CD14-positive monocyte (primary cell): ENCODE results near the gene GPR156. TPM values are rescaled to one million over a fixed set of nuclear protein-coding genes. Genes with fewer than 3 reads are reported as not detected.

Experiments
- DNase-seq, 3 donors: peaks; one replicate each; pipeline ENCODE4 v3.0.0-alpha.2; 2011 to 2022
- H2AFZ ChIP-seq: 2 replicates; pipeline ENCODE4 v1.6.0; 2012; ENCODE audit warnings: mild to moderate bottlenecking, low read depth, low read length, inconsistent platforms; ENCODE audit not compliant: insufficient read depth, poor library complexity, severe bottlenecking
- H3K27ac ChIP-seq, 2 donors: 1 replicate in 1 of 2; 2 replicates in 1 of 2; pipeline ENCODE4 v1.5.1; 2012 to 2013; ENCODE audit warnings: low read length in 2 of 2, control low read depth in 1 of 2, inconsistent platforms in 1 of 2, low read depth in 1 of 2, mild to moderate bottlenecking in 1 of 2
- H3K27me3 ChIP-seq, 2 donors: one replicate each; pipeline versions ENCODE4 v1.6.0 to v1.6.1; 2011 to 2013; ENCODE audit warnings: low read length in 2 of 2; ENCODE audit not compliant: control insufficient read depth in 2 of 2, insufficient read depth in 2 of 2
- H3K36me3 ChIP-seq, 2 donors: replicated peaks in 1 of 2; 1 replicate in 1 of 2; 2 replicates in 1 of 2; pipeline versions ENCODE4 v1.5.1 to v1.6.1; 2012 to 2013; ENCODE audit warnings: low read length in 2 of 2, control low read depth in 1 of 2, inconsistent platforms in 1 of 2, mild to moderate bottlenecking in 1 of 2; ENCODE audit not compliant: insufficient read depth in 2 of 2, control insufficient read depth in 1 of 2
- H3K4me1 ChIP-seq, 2 donors: 1 replicate in 1 of 2; 2 replicates in 1 of 2; pipeline versions ENCODE4 v1.5.1 to v1.6.1; 2012 to 2013; ENCODE audit warnings: low read length in 2 of 2, control low read depth in 1 of 2, inconsistent platforms in 1 of 2, mild to moderate bottlenecking in 1 of 2, moderate library complexity in 1 of 2; ENCODE audit not compliant: insufficient read depth in 2 of 2, control insufficient read depth in 1 of 2
- H3K4me2 ChIP-seq: replicated peaks from 2 replicates; pipeline ENCODE3; 2012; ENCODE audit warnings: low read length, moderate library complexity, mild to moderate bottlenecking; ENCODE audit not compliant: poor library complexity, severe bottlenecking; ENCODE audit errors: extremely low read depth
- H3K4me3 ChIP-seq, 3 experiments: fragments of 200-600 bp in 1 of 3; sonication (generic) in 1 of 3; replicated peaks in 1 of 3; 1 replicate in 2 of 3; 2 replicates in 1 of 3; pipeline ENCODE4 v1.5.1; 2011 to 2013; ENCODE audit warnings: low read length in 3 of 3, mild to moderate bottlenecking in 3 of 3, control low read depth in 2 of 3, low read depth in 2 of 3, inconsistent platforms in 1 of 3, moderate library complexity in 1 of 3
- H3K79me2 ChIP-seq: 2 replicates; pipeline ENCODE4 v1.6.0; 2012; ENCODE audit warnings: mild to moderate bottlenecking, control low read depth, inconsistent platforms, low read length, moderate library complexity; ENCODE audit not compliant: insufficient read depth
- H3K9ac ChIP-seq: 2 replicates; pipeline ENCODE4 v1.6.0; 2017; ENCODE audit warnings: low read length, mild to moderate bottlenecking; ENCODE audit not compliant: insufficient read depth, poor library complexity, severe bottlenecking
- H3K9me3 ChIP-seq, 2 donors: replicated peaks in 1 of 2; 1 replicate in 1 of 2; 2 replicates in 1 of 2; pipeline versions ENCODE4 v1.5.1 to v1.6.1; 2012 to 2013; ENCODE audit warnings: low read length in 2 of 2, control low read depth in 1 of 2; ENCODE audit not compliant: control insufficient read depth in 1 of 2, insufficient read depth in 1 of 2
- H4K20me1 ChIP-seq: 2 replicates; pipeline ENCODE4 v1.6.0; 2012; ENCODE audit warnings: mild to moderate bottlenecking, low read length, control low read depth, moderate library complexity; ENCODE audit not compliant: insufficient read depth
- H3K27ac Mint-ChIP-seq, 7 donors: one replicate each; pipeline ENCODE4 v1.8.0; 2020; ENCODE audit warnings: mild to moderate bottlenecking in 7 of 7, mixed read lengths in 7 of 7, moderate library complexity in 6 of 7, inconsistent platforms in 2 of 7
- H3K27me3 Mint-ChIP-seq, 3 donors: one replicate each; pipeline ENCODE4 v1.8.0; 2021 to 2022; ENCODE audit warnings: low read depth in 3 of 3, mild to moderate bottlenecking in 3 of 3, mixed read lengths in 3 of 3, moderate library complexity in 3 of 3, inconsistent platforms in 1 of 3
- H3K36me3 Mint-ChIP-seq, 2 donors: one replicate each; pipeline ENCODE4 v1.8.0; 2020; ENCODE audit warnings: mixed read lengths in 2 of 2, inconsistent platforms in 1 of 2, mild to moderate bottlenecking in 1 of 2
- H3K4me1 Mint-ChIP-seq: one replicate; pipeline ENCODE4 v1.8.0; 2020; ENCODE audit warnings: mild to moderate bottlenecking, mixed read lengths
- H3K4me3 Mint-ChIP-seq, 2 donors: one replicate each; pipeline ENCODE4 v1.8.0; 2020; ENCODE audit warnings: mild to moderate bottlenecking in 2 of 2, mixed read lengths in 2 of 2, moderate library complexity in 1 of 2
- H3K9me3 Mint-ChIP-seq, 7 donors: one replicate each; pipeline ENCODE4 v1.8.0; 2020 to 2022; ENCODE audit warnings: mixed read lengths in 7 of 7, mild to moderate bottlenecking in 6 of 7, moderate library complexity in 6 of 7, inconsistent platforms in 2 of 7
- CTCF ChIP-seq: fragments of 200-600 bp; IDR thresholded peaks from one replicate; pipeline ENCODE4 v1.8.0; 2022; ENCODE audit warnings: antibody characterized with exemption, mild to moderate bottlenecking
- WGBS: methylation state at CpG from one replicate; pipeline ENCODE4 v1.1.5; 2013; ENCODE audit warnings: missing lambda C conversion rate; ENCODE audit not compliant: insufficient coverage; 5-methylcytosine and 5-hydroxymethylcytosine counted together
- intact Hi-C, 2 donors: fragments of 100-400 bp; cut with micrococcal nuclease; formaldehyde crosslinking; loops; one replicate each; pipeline versions ENCODE4 v1.15.0 to v1.15.1; 2023
- polyA plus RNA-seq, 3 donors: library from polyadenylated mRNA; depleted of rRNA in 1 of 3; unstranded in 2 of 3; stranded (reverse) in 1 of 3; fragments of 300-500 nt in 2 of 3; fragments of >200 nt in 1 of 3; fragmentation: Illumina TruSeq in 2 of 3; gene quantifications; 1 replicate in 2 of 3; 2 replicates in 1 of 3; pipeline ENCODE4 v1.2.3, GENCODE V29; 2012 to 2021

Gene GPR156
- polyA plus RNA-seq, 3 donors = not detected

GRCh38 chr3:120145542-120146285 lies 139.3 kb downstream of the GPR156 start:
- WGBS = no CpG with 5 or more reads among the region's 3 CpGs
- Mint-ChIP-seq H3K4me3 (no peak overlapping the region), H3K4me1 (peaks cover 21% of the 10 kb centered on the region), H3K9me3 (peaks cover 0 to 6% (median 2%) of the 10 kb centered on the region in 7 donors), H3K36me3 (no peaks in the 10 kb centered on the region), H3K27me3 (peaks cover 0 to 4% (median 1%) of the 10 kb centered on the region in 3 donors), H3K27ac (peak overlapping the region in 3 of 7 donors; percentile 11 to 79 (median 42))
- H3K36me3 ChIP-seq = no peaks in the 10 kb centered on the region
- H2AFZ ChIP-seq = no peak overlapping the region
- no peaks in the 10 kb centered on the region for H3K79me2 ChIP-seq
- no peak overlapping the region for H3K9ac ChIP-seq
- H4K20me1 ChIP-seq = no peaks in the 10 kb centered on the region
- H3K27me3 ChIP-seq = no peaks in the 10 kb centered on the region
- TF ChIP-seq CTCF = no peak
- H3K27ac ChIP-seq = peak overlapping the region in 1 of 2 donors; percentile 31
- H3K4me3 ChIP-seq = no peak overlapping the region
- intact Hi-C loops = no loop called here
- peak; percentile 14 to 80 (median 40) for DNase-seq
- no peaks in the 10 kb centered on the region for H3K9me3 ChIP-seq
- peaks cover 0 to 13% of the 10 kb centered on the region in 2 donors for H3K4me1 ChIP-seq
- H3K4me2 ChIP-seq = no peak overlapping the region

- Histone ChIP-seq H3K27ac (no peak overlapping the region), H2AFZ (no peak overlapping the region), H3K4me2 (no peak overlapping the region), H3K4me1 (peaks cover 0 to 13% of the 10 kb centered on the region in 2 donors), H3K79me2 (no peaks in the 10 kb centered on the region), H3K36me3 (no peaks in the 10 kb centered on the region), H3K4me3 (no peak overlapping the region), H4K20me1 (no peaks in the 10 kb centered on the region), H3K27me3 (no peaks in the 10 kb centered on the region), H3K9ac (no peak overlapping the region), H3K9me3 (no peaks in the 10 kb centered on the region)
- Mint-ChIP-seq H3K27ac (no peak overlapping the region), H3K4me1 (peaks cover 21% of the 10 kb centered on the region), H3K36me3 (no peaks in the 10 kb centered on the region), H3K27me3 (peaks cover 0 to 4% (median 1%) of the 10 kb centered on the region in 3 donors), H3K4me3 (no peak overlapping the region), H3K9me3 (peaks cover 0 to 6% (median 2%) of the 10 kb centered on the region in 7 donors)
- intact Hi-C loops = no loop called here
- no peak for TF ChIP-seq CTCF
- DNase-seq = no peak
- WGBS = 97% methylated on average over 4 of the region's 4 CpGs
These were observed 140.8 kb downstream of the GPR156 start for GRCh38 chr3:120144267-120144666.
